ENCODE measurements around the gene SHMT1.

Gene SHMT1

DNA sequence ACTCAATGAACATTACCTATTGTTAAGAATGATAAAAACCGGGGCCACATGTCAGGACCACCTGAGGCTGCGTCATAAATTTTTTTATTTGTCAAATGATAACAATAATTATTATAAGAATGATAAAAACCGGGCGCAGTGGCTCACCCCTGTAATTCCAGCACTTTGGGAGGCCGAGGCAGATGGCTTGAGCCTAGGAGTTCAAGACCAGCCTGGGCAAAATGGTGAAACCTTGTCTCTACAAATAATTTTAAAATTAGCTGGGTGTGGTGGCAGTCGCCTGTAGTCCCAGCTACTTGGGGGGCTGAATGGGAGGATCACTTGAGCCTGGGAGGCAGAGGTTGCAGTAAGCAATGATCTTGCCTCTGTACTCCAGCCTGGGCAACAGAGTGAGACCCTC is 816 bp upstream of the SHMT1 start:
- peaks cover 14 to 16% of the 10 kb centered on the region in 2 experiments; a peak in 2 of 3 replicates for H3K36me3 ChIP-seq (ENCODE audit: control insufficient read depth in 2 of 2, insufficient read depth in 1 of 2, low read length in 2 of 2)
- no peak overlapping the region for H3K4me3 ChIP-seq (ENCODE audit: low read depth, low read length)
- ChIA-PET POLR2A (interaction anchor here (0.6 to 1.6 kb wide), 2 partner anchors 15 to 183 kb away, joined by 3 to 7 read pairs; no protein-coding TSS in a partner anchor), CTCF (no interaction called here)
- no peaks in the 10 kb centered on the region for H3K4me1 ChIP-seq (ENCODE audit: control insufficient read depth, insufficient read depth, low read length)
- no peaks in the 10 kb centered on the region for H3K9me3 ChIP-seq (ENCODE audit: control insufficient read depth, insufficient read depth, low read depth, low read length)
- TF ChIP-seq GLIS1 (tag by site-specific recombination; IDR thresholded peaks at IDR 0.05) = no peak
- 0 out of 2 replicates have a peak, but pooled peaks have one; percentile 80 for TF ChIP-seq PRDM10 (tag by site-specific recombination; IDR thresholded peaks at IDR 0.05)
- no peak for TF ChIP-seq BCL11B (tag by site-specific recombination; IDR thresholded peaks at IDR 0.05; ENCODE audit: low read depth)
- no peak for TF ChIP-seq ZNF629 (tag by site-specific recombination; IDR thresholded peaks at IDR 0.05)
- no peak overlapping the region for H3K27ac ChIP-seq (ENCODE audit: extremely low read depth, low read depth, low read length)

GRCh38 chr17:18362698-18363100 is 651 bp downstream of the SHMT1 start:
- no peaks in the 10 kb centered on the region for H3K9me3 ChIP-seq (ENCODE audit: control insufficient read depth, insufficient read depth, low read depth, low read length)
- ChIA-PET POLR2A (interaction anchor here (0.6 to 1.6 kb wide), 6 partner anchors 11 to 48 kb away, joined by 3 to 7 read pairs (median 3); partner anchors contain the start of gene TOP3A), CTCF (interaction anchor here (0.6 to 1.1 kb wide), 2 partner anchors 42 to 169 kb away, joined by 3 to 6 read pairs; no protein-coding TSS in a partner anchor)
- peak overlapping the region; percentile 90 for H3K4me3 ChIP-seq (ENCODE audit: low read depth, low read length)
- peak overlapping the region; percentile 80; the same call in 1 of the 2 replicates for H3K27ac ChIP-seq (ENCODE audit: extremely low read depth, low read depth, low read length)
- H3K4me1 ChIP-seq (ENCODE audit: control insufficient read depth, insufficient read depth, low read length) = no peaks in the 10 kb centered on the region
- TF ChIP-seq ZNF596 (tag by site-specific recombination; IDR thresholded peaks at IDR 0.05) = 0 out of 2 replicates have a peak, but pooled peaks have one; percentile 12
- peak; percentile 94 for TF ChIP-seq PRDM10 (tag by site-specific recombination; IDR thresholded peaks at IDR 0.05)
- peak; percentile 88 for TF ChIP-seq ZNF341 (tag by site-specific recombination; IDR thresholded peaks at IDR 0.05; ENCODE audit: low read depth)
- no peak for TF ChIP-seq PRDM2 (tag by site-specific recombination; IDR thresholded peaks at IDR 0.05; ENCODE audit: borderline replicate concordance)
- peaks cover 25 to 26% of the 10 kb centered on the region in 2 experiments; a peak in 2 of 3 replicates for H3K36me3 ChIP-seq (ENCODE audit: control insufficient read depth in 2 of 2, insufficient read depth in 1 of 2, low read length in 2 of 2)

Measured in HEK293 (cell line).